CD8-positive, alpha-beta memory T cell (primary cell): ENCODE results near the gene SUMF1. TPM values are rescaled to one million over a fixed set of nuclear protein-coding genes. Genes with fewer than 3 reads are reported as not detected.

Experiments used
- CTCF ChIA-PET: fragments of 350-600 bp; sonication (Branson Sonifier 250); formaldehyde crosslinking; loops from one replicate; lab custom pipeline; 2021; ENCODE audit warnings: antibody characterized with exemption; lab: Charles Lee
- POLR2A ChIA-PET: fragments of 350-600 bp; sonication (Branson Sonifier 250); formaldehyde crosslinking; loops from one replicate; lab custom pipeline; 2021; ENCODE audit warnings: antibody characterized with exemption; lab: Charles Lee
- DNase-seq, 5 donors: peaks; one replicate each; pipeline versions ENCODE4 v3.0.0 to v3.0.0-alpha.2; 2020 to 2022; ENCODE audit warnings: mixed read lengths in 1 of 5
- H3K27ac ChIP-seq: one replicate; pipeline ENCODE4 v1.7.0; 2013; ENCODE audit warnings: low read depth, mild to moderate bottlenecking, low read length, moderate library complexity
- H3K27me3 ChIP-seq: 2 replicates; pipeline ENCODE4 v1.7.0; 2013; ENCODE audit warnings: low read length, mild to moderate bottlenecking; ENCODE audit not compliant: insufficient read depth, poor library complexity, severe bottlenecking
- H3K36me3 ChIP-seq: 2 replicates; pipeline ENCODE4 v1.7.0; 2013; ENCODE audit warnings: mild to moderate bottlenecking, low read length, moderate library complexity; ENCODE audit not compliant: insufficient read depth
- H3K4me1 ChIP-seq: 2 replicates; pipeline ENCODE4 v1.7.0; 2013; ENCODE audit warnings: mild to moderate bottlenecking, low read length, moderate library complexity; ENCODE audit not compliant: insufficient read depth
- H3K4me3 ChIP-seq: 2 replicates; pipeline ENCODE4 v1.7.0; 2013; ENCODE audit warnings: mild to moderate bottlenecking, low read length
- H3K9me3 ChIP-seq: 2 replicates; pipeline ENCODE4 v1.7.0; 2013; ENCODE audit warnings: mild to moderate bottlenecking, low read length
- H3K27ac Mint-ChIP-seq, 8 donors: one replicate each; pipeline ENCODE4 v1.8.0; 2020 to 2021; ENCODE audit warnings: mixed read lengths in 8 of 8, mild to moderate bottlenecking in 6 of 8, inconsistent platforms in 3 of 8, moderate library complexity in 3 of 8
- H3K27me3 Mint-ChIP-seq, 2 donors: one replicate each; pipeline ENCODE4 v1.8.0; 2020 to 2021; ENCODE audit warnings: mixed read lengths in 2 of 2, mild to moderate bottlenecking in 1 of 2, moderate library complexity in 1 of 2
- H3K36me3 Mint-ChIP-seq, 3 donors: one replicate each; pipeline ENCODE4 v1.8.0; 2020 to 2021; ENCODE audit warnings: mixed read lengths in 3 of 3, inconsistent platforms in 1 of 3, mild to moderate bottlenecking in 1 of 3
- H3K4me1 Mint-ChIP-seq, 3 donors: one replicate each; pipeline ENCODE4 v1.8.0; 2020 to 2021; ENCODE audit warnings: mixed read lengths in 3 of 3, inconsistent platforms in 1 of 3, mild to moderate bottlenecking in 1 of 3
- H3K4me3 Mint-ChIP-seq, 7 donors: one replicate each; pipeline ENCODE4 v1.8.0; 2020 to 2021; ENCODE audit warnings: mixed read lengths in 7 of 7, mild to moderate bottlenecking in 6 of 7, moderate library complexity in 4 of 7, inconsistent platforms in 2 of 7
- H3K9me3 Mint-ChIP-seq, 5 donors: one replicate each; pipeline ENCODE4 v1.8.0; 2020 to 2022; ENCODE audit warnings: mixed read lengths in 5 of 5, mild to moderate bottlenecking in 3 of 5, moderate library complexity in 2 of 5, inconsistent platforms in 1 of 5
- polyA plus RNA-seq: library from polyadenylated mRNA; unstranded; fragments of 300-500 nt; fragmentation: Illumina TruSeq; gene quantifications from one replicate; pipeline ENCODE4 v1.2.3, GENCODE V29; 2021
- total RNA-seq, 2 experiments: library from RNA; stranded (reverse); gene quantifications; one replicate each; pipeline ENCODE4 v1.2.3, GENCODE V29; 2021

SUMF1 gene
- total and polyA plus RNA-seq, 3 experiments from 2014 or later, result 12.1 to 28.7 (median 13.0) TPM

GRCh38 chr3:4351164-4351855 lies 115.8 kb downstream of the SUMF1 start:
- Mint-ChIP-seq H3K9me3 (no peaks in the 10 kb centered on the region), H3K27ac (peak overlapping the region; percentile 10 to 93 (median 82)), H3K4me3 (peak overlapping the region; percentile 14 to 85 (median 72)), H3K4me1 (peaks cover 12 to 21% (median 17%) of the 10 kb centered on the region in 3 donors), H3K27me3 (no peaks in the 10 kb centered on the region), H3K36me3 (no peaks in the 10 kb centered on the region)
- no peaks in the 10 kb centered on the region for H3K4me1 ChIP-seq
- no peaks in the 10 kb centered on the region for H3K36me3 ChIP-seq
- no peaks in the 10 kb centered on the region for H3K9me3 ChIP-seq
- H3K27ac ChIP-seq, result peak overlapping the region; percentile 64
- H3K4me3 ChIP-seq, result peak overlapping the region; percentile 59
- ChIA-PET POLR2A (interaction anchor here (0.9 to 2.0 kb wide), 4 partner anchors 116 to 285 kb away, joined by 4 to 7 read pairs (median 5); partner anchors contain the start of genes ITPR1 and SUMF1), CTCF (interaction anchor here (0.6 to 5.0 kb wide), 28 partner anchors 9 to 360 kb away, joined by 3 to 64 read pairs (median 4); partner anchors contain the start of gene ITPR1)
- peak in 2 of 5 donors; percentile 3 to 35 for DNase-seq
- no peaks in the 10 kb centered on the region for H3K27me3 ChIP-seq

- POLR2A ChIA-PET, result interaction anchor here (0.6 to 2.0 kb wide), 6 partner anchors 117 to 286 kb away, joined by 3 to 7 read pairs (median 4); partner anchors contain the start of genes ITPR1 and SUMF1
- no peaks in the 10 kb centered on the region for H3K36me3 Mint-ChIP-seq
- Histone ChIP-seq H3K4me1 (no peaks in the 10 kb centered on the region), H3K27me3 (no peaks in the 10 kb centered on the region), H3K4me3 (no peak overlapping the region), H3K27ac (peak overlapping the region; percentile 64), H3K9me3 (no peaks in the 10 kb centered on the region), H3K36me3 (no peaks in the 10 kb centered on the region)
- peak; percentile 26 to 75 (median 60) for DNase-seq
- H3K9me3 Mint-ChIP-seq, result no peaks in the 10 kb centered on the region
- peak overlapping the region; percentile 14 to 85 (median 72) for H3K4me3 Mint-ChIP-seq
- peaks cover 12 to 21% (median 17%) of the 10 kb centered on the region in 3 donors for H3K4me1 Mint-ChIP-seq
- H3K27me3 Mint-ChIP-seq, result no peaks in the 10 kb centered on the region
- CTCF ChIA-PET, result interaction anchor here (0.6 to 5.0 kb wide), 28 partner anchors 9 to 361 kb away, joined by 3 to 64 read pairs (median 4); partner anchors contain the start of gene ITPR1
- H3K27ac Mint-ChIP-seq, result peak overlapping the region in 5 of 8 donors; percentile 5 to 84 (median 20)
Observed at GRCh38 chr3:4350789-4351163, 116.3 kb downstream of the SUMF1 start.

DNA sequence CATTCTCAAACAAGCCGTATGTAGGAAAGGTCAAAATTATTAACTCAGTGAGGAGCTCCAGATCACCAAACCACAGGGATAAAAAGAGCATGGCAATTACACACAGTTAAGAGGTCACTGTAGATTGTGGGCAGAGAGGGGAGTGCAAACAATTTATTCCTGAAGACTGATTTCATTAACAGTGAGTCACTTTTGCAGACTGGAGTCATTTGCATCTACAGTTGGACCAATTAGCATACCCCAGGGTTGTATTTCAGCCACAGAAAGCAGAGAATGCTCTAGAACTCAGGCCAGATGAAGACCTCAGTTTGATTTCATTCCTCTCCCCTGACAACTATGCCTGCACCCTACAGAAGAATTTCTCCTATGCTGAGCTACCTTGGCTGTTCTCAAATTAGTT lies 123.8 kb downstream of the SUMF1 start:
- H3K27me3 Mint-ChIP-seq, result peaks cover 0 to 2% of the 10 kb centered on the region in 2 donors
- ChIA-PET CTCF (interaction anchor here (1.9 kb wide), 1 partner anchor 290 kb away, joined by 4 read pairs; no protein-coding TSS in a partner anchor), POLR2A (no interaction called here)
- Histone ChIP-seq H3K4me1 (no peaks in the 10 kb centered on the region), H3K36me3 (no peaks in the 10 kb centered on the region), H3K4me3 (no peak overlapping the region), H3K9me3 (no peaks in the 10 kb centered on the region), H3K27me3 (no peaks in the 10 kb centered on the region), H3K27ac (no peak overlapping the region)
- no peaks in the 10 kb centered on the region for H3K4me1 Mint-ChIP-seq
- peak overlapping the region in 2 of 8 donors; percentile 11 to 12 for H3K27ac Mint-ChIP-seq
- no peak for DNase-seq
- no peak overlapping the region for H3K4me3 Mint-ChIP-seq
- H3K9me3 Mint-ChIP-seq, result no peaks in the 10 kb centered on the region
- H3K36me3 Mint-ChIP-seq, result peaks cover 0 to 19% (median 13%) of the 10 kb centered on the region in 3 donors

DNA sequence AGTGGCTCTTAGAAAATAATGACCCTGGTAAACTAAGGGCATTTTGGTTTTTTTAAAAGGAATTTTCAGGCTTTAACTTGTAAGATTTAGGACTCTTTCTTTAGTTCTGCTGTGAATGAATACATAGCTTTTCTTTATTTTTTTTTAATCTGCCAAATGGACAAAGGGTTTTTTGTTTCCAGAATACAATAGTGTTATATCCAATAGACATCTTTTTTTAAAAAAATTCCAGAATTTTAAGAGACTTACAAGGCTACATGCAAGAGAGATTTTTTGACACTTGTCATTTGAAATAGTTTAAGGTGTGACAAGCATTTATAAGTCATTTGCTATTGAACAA lies 125.8 kb downstream of the SUMF1 start:
- CTCF ChIA-PET, result interaction anchor here (0.8 to 1.7 kb wide), 4 partner anchors 9 to 292 kb away, joined by 3 to 11 read pairs (median 4); no protein-coding TSS in a partner anchor
- no peak overlapping the region for H3K4me3 ChIP-seq
- H3K36me3 Mint-ChIP-seq, result peaks cover 0 to 19% (median 13%) of the 10 kb centered on the region in 3 donors
- H3K27me3 ChIP-seq, result no peaks in the 10 kb centered on the region
- H3K4me1 Mint-ChIP-seq, result no peaks in the 10 kb centered on the region
- POLR2A ChIA-PET, result no interaction called here
- no peaks in the 10 kb centered on the region for H3K4me1 ChIP-seq
- H3K9me3 Mint-ChIP-seq, result no peaks in the 10 kb centered on the region
- DNase-seq, result no peak
- H3K27me3 Mint-ChIP-seq, result peaks cover 0 to 2% of the 10 kb centered on the region in 2 donors
- no peak overlapping the region for H3K27ac Mint-ChIP-seq
- H3K4me3 Mint-ChIP-seq, result no peak overlapping the region
- no peaks in the 10 kb centered on the region for H3K36me3 ChIP-seq
- no peak overlapping the region for H3K27ac ChIP-seq
- H3K9me3 ChIP-seq, result no peaks in the 10 kb centered on the region

DNA sequence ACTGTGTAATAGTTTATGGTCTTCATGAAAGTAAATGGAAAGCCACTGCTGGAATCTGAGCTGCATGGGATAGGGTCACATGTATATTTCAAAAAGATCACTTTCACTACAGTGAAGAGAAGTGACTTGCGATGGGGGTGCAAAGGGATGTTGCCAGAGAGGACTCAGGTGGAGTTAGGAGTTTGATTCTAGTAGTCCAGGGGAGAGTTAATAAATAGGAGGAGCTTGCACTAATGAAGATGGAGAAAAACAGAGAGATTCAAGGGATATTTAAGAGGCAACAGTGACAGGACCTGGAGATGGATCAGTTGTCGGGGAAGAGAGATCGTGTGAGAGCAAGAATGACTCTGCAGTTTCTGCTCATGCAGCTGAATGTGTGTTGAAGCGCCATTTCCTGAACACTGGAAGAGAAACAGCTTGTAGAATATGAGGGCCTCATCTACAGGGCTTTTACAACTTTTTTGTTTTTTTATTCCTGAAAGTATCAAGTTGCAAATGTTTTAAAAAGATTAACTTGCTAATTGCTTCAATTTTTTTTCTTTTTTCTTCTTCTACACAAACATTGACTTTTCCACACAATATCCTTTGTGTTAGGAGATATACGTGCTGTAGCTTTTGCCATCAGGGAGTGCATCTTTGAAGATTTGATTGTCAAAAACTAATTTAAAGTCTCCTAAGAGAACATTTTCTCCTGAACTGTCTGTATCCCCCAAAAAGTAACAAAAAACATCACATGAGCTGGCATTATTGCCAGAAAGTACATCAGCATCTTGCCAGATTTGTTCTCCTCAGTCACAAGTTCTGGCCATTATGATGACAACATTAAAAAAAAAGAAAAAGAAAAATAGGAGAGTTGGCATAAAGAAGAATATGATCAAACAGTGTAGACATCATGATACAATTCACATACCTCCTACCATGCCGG lies 126.4 kb downstream of the SUMF1 start:
- H3K4me1 Mint-ChIP-seq, result no peaks in the 10 kb centered on the region
- Histone ChIP-seq H3K9me3 (no peaks in the 10 kb centered on the region), H3K4me3 (no peak overlapping the region), H3K36me3 (no peaks in the 10 kb centered on the region), H3K27me3 (no peaks in the 10 kb centered on the region), H3K27ac (no peak overlapping the region), H3K4me1 (no peaks in the 10 kb centered on the region)
- POLR2A ChIA-PET, result no interaction called here
- peaks cover 0 to 19% (median 13%) of the 10 kb centered on the region in 3 donors for H3K36me3 Mint-ChIP-seq
- H3K27ac Mint-ChIP-seq, result peak overlapping the region in 2 of 8 donors; percentile 55 to 61
- no peak overlapping the region for H3K4me3 Mint-ChIP-seq
- DNase-seq, result no peak
- no peaks in the 10 kb centered on the region for H3K9me3 Mint-ChIP-seq
- peaks cover 0 to 2% of the 10 kb centered on the region in 2 donors for H3K27me3 Mint-ChIP-seq
- CTCF ChIA-PET, result interaction anchor here (0.8 to 1.7 kb wide), 4 partner anchors 10 to 34 kb away, joined by 3 to 11 read pairs (median 3); no protein-coding TSS in a partner anchor

DNA sequence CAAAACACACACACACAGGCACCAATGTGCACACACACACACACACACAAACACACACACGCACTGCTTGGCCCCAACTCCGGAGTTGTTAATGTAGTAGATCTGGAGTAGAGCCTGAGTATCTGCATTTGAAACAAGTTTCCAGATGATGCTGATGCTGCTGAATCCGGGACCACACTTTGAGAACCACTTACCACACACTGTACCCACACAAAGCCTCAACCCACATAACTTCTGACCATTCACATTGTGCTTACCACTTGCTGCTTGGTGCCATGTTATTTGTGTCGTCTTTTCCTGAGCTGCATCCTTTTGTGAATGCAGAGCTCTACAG lies 127.0 kb downstream of the SUMF1 start:
- peaks cover 0 to 19% (median 13%) of the 10 kb centered on the region in 3 donors for H3K36me3 Mint-ChIP-seq
- POLR2A ChIA-PET, result no interaction called here
- no peaks in the 10 kb centered on the region for H3K9me3 Mint-ChIP-seq
- no peaks in the 10 kb centered on the region for H3K9me3 ChIP-seq
- H3K27me3 ChIP-seq, result no peaks in the 10 kb centered on the region
- no peaks in the 10 kb centered on the region for H3K36me3 ChIP-seq
- no peak overlapping the region for H3K4me3 Mint-ChIP-seq
- CTCF ChIA-PET, result interaction anchor here (1.3 to 1.6 kb wide), 2 partner anchors 11 to 33 kb away, joined by 3 read pairs; no protein-coding TSS in a partner anchor
- H3K27ac ChIP-seq, result no peak overlapping the region
- H3K4me1 Mint-ChIP-seq, result no peaks in the 10 kb centered on the region
- H3K4me1 ChIP-seq, result no peaks in the 10 kb centered on the region
- DNase-seq, result no peak
- no peak overlapping the region for H3K4me3 ChIP-seq
- H3K27me3 Mint-ChIP-seq, result peaks cover 0 to 2% of the 10 kb centered on the region in 2 donors
- no peak overlapping the region for H3K27ac Mint-ChIP-seq

- POLR2A ChIA-PET, result no interaction called here
- no peaks in the 10 kb centered on the region for H3K36me3 ChIP-seq
- CTCF ChIA-PET, result interaction anchor here (1.2 kb wide), 1 partner anchor 12 kb away, joined by 5 read pairs; no protein-coding TSS in a partner anchor
- H3K4me3 Mint-ChIP-seq, result no peak overlapping the region
- H3K27me3 ChIP-seq, result no peaks in the 10 kb centered on the region
- H3K4me1 ChIP-seq, result no peaks in the 10 kb centered on the region
- peaks cover 0 to 2% of the 10 kb centered on the region in 2 donors for H3K27me3 Mint-ChIP-seq
- no peaks in the 10 kb centered on the region for H3K4me1 Mint-ChIP-seq
- no peak overlapping the region for H3K4me3 ChIP-seq
- H3K9me3 ChIP-seq, result no peaks in the 10 kb centered on the region
- peaks cover 0 to 14% (median 10%) of the 10 kb centered on the region in 3 donors for H3K36me3 Mint-ChIP-seq
- H3K27ac ChIP-seq, result no peak overlapping the region
- H3K9me3 Mint-ChIP-seq, result no peaks in the 10 kb centered on the region
- no peak overlapping the region for H3K27ac Mint-ChIP-seq
- no peak for DNase-seq
Observed at GRCh38 chr3:4338751-4339150, 128.3 kb downstream of the SUMF1 start.
